GM12801 (cell line): ENCODE results near the gene ZNF618.

ENCODE experiments used
- TF ChIP-seq, protein P1 (sequence below): IDR thresholded peaks from one replicate; pipeline ENCODE4 v1.5.1; 2011; ENCODE audit warnings: control low read depth; ENCODE audit not compliant: insufficient read length; ENCODE audit errors: extremely low read depth

The ZNF618 gene

DNA sequence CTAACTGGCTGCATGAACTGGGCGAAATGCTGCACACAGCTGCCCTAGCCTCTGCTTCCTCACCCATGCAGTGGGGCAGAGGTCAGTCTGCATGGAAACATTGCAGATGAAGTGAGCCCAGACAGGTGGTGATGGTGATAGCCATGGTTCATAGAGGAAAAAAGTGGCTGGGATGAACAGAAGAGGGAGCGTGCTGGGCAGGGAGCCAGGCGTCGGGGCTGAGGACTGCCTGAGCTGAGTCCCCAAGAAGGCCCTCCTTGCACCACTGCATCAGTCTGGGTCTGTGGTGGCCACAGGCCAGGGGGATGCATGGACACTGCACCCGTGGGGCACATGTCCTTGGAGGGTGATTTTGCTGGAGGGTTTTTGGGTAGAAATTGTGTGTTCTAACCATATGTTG is 121.5 kb downstream of the ZNF618 start:
- TF ChIP-seq, protein P1, sequence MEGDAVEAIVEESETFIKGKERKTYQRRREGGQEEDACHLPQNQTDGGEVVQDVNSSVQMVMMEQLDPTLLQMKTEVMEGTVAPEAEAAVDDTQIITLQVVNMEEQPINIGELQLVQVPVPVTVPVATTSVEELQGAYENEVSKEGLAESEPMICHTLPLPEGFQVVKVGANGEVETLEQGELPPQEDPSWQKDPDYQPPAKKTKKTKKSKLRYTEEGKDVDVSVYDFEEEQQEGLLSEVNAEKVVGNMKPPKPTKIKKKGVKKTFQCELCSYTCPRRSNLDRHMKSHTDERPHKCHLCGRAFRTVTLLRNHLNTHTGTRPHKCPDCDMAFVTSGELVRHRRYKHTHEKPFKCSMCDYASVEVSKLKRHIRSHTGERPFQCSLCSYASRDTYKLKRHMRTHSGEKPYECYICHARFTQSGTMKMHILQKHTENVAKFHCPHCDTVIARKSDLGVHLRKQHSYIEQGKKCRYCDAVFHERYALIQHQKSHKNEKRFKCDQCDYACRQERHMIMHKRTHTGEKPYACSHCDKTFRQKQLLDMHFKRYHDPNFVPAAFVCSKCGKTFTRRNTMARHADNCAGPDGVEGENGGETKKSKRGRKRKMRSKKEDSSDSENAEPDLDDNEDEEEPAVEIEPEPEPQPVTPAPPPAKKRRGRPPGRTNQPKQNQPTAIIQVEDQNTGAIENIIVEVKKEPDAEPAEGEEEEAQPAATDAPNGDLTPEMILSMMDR = no peak

DNA sequence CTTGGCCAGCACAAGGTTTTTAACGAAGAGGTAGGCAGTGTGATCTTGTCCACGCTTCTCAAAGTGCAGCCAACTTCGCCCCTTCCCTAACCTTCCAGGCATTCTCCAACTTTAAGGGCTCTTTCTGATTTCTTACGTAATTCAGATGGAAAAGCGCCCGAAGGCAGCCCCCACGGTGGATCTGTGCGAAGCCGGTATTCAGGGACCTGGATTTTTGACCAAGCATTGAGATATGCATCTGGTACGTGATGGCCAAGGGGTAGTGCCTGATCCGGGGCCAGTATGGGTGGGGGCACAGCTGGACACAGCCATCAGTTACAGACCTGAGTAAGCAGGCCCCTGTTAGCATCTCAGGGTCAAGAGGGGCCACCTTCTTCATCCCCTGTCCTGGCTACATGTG is 122.0 kb downstream of the ZNF618 start:
- TF ChIP-seq, protein P1 = no peak

DNA sequence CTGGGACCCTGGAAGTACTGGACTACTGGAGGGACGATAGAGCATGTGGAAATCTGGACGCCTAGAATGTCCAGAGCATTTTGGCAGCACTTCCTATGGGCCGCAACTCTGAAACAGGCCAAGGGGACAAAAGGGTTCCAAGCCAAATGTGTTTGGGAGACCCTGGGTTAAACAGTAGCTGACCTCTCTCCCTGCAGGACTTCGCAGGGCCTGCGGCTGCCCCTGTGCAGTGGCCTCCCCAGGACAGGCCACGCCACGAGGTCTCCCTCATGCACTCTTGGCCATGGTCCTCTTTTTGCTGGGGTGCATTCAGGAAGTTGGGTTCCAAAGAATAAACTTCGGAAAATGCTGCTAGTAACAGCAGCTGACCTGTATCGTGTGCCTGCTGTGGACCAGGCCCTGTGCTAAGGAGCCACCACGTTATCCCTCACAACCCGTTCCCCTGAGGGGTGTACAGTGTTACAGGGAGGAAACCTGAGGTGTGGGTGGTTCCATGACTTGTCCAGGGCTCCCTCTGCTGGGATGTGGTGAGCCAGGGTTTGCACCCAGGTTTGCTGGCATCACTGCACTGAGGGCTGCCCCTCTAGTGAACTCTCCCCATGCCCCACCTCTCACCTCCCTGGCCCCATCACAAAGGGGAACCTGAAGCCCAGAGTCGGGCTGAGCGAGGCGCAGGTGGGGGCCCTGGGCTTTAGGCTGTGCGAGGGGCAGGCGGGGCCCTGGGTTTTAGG is 122.6 kb downstream of the ZNF618 start:
- TF ChIP-seq, protein P1 = no peak

DNA sequence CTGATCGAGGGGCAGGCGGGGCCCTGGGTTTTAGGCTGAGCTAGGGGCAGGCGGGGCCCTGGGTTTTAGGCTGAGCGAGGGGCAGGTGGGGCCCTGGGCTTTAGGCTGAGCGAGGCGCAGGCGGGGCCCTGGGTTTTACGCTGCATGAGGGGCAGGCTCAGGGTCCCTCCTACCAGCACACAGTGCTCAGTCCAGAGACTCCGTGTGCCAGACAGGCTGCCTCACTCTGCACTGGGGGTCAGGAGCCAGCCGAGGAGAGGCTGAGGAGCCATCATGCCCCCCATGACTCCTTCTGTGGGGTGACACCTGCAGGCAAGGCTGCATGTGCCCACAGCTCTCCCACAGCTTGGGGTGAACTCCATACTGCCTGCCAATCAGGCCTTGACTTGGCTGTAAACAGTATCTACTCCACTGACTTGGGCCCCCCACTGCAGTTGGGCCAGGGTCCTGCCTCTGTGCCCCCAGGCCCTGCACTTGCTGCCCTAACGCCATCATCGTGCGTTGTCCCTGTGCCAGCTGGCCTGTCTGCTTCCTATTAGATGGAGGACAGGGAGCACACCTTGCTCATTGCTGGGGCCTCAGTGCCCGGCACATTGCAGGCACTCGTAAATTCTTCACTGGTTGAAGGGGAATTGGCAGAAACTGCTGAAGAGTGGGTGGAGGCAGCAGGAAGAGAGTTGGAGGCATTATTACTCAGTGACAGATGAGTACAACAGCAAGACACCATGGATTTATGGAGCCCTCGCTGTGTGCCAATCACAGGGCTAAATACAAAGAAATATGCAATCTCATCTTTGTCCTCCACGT is 123.3 kb downstream of the ZNF618 start:
- TF ChIP-seq, protein P1 = no peak

DNA sequence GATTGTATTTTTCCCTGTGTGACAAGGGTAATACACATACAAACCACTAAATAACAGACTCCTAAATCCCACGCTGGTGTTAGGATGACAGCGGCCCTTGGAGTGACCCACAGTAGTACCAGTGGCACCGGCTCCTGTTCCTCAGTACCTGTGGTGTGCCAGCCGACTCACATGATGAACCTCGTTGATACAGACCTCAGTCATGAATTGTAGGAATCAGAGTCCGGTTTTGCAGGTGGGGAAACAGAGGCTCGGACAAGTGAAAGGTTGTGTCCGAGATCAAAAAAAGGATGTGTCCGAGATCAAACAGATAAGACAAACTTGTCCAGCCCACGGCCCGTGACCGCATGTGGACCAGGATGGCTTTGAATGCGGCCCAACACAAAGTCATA is 124.0 kb downstream of the ZNF618 start:
- TF ChIP-seq, protein P1 = no peak

DNA sequence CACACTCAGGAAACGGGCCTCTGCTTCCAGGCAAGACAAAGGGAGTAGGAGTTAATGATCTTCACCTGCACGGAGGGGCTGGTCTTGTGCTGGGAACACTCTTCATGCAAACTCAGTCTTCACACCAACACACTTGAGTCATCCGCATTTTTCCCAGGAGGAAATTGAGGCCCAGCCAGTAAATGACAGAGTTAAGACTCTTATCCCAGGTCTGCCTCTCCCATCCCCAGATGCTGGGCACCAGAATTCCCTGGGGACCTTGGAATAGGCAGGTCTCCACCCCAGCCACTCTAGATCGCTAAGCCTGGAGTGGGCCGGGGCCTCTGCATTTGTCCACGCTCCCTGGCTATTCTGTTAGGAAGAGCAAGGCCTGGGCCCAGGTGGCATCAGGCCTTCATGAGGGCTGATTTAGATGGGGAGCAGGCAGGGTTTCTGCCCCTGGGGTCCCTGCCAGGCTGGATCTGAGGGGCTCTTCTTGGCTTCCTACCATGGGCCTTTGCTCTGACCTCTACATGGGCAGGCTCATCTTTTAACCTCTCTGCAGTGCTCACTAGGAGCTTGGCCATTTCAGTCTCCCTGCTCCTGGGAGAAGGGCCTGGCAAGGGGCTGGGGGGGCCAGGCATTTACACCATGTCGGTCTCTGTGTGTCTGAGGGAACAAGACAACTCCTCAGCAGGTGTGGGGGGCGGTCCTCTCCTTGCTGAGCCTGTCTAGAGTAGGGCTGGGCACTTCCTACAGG is 124.7 kb downstream of the ZNF618 start:
- TF ChIP-seq, protein P1 = no peak

DNA sequence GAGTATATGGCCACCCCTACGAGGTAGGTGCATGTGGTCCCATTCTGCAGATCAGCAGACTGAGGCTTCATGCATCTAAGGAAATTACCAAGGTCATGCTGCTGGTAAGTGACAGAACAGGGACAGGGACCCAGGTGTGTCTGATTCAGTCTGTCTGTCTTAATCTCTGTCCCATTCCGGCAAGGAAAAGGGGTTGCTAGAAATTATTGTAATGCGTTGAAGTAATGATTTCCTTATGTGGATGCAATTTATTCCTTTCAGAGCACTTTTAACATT is 125.2 kb downstream of the ZNF618 start:
- TF ChIP-seq, protein P1 = no peak
